Esophagus (tissue), 2 donors: ENCODE results near the gene B3GALT2. TPM values are rescaled to one million over a fixed set of nuclear protein-coding genes. Genes with fewer than 3 reads are reported as not detected.

Experiments used
- H3K27ac ChIP-seq, 2 donors: one replicate each; pipeline ENCODE4 v1.5.1; 2013; ENCODE audit warnings: low read depth in 2 of 2, mild to moderate bottlenecking in 2 of 2, inconsistent platforms in 1 of 2, low read length in 1 of 2, moderate library complexity in 1 of 2
- H3K27me3 ChIP-seq, 2 donors: one replicate each; pipeline ENCODE4 v1.6.1; 2013; ENCODE audit warnings: low read length in 2 of 2, control low read depth in 1 of 2, mild to moderate bottlenecking in 1 of 2; ENCODE audit not compliant: insufficient read depth in 2 of 2, control insufficient read depth in 1 of 2
- H3K36me3 ChIP-seq, 2 donors: one replicate each; pipeline ENCODE4 v1.6.1; 2013; ENCODE audit warnings: low read length in 1 of 2; ENCODE audit not compliant: control insufficient read depth in 2 of 2, insufficient read depth in 2 of 2
- H3K4me1 ChIP-seq, 2 donors: one replicate each; pipeline ENCODE4 v1.6.1; 2013; ENCODE audit warnings: low read length in 1 of 2; ENCODE audit not compliant: control insufficient read depth in 2 of 2, insufficient read depth in 2 of 2
- H3K4me3 ChIP-seq, 2 donors: one replicate each; pipeline ENCODE4 v1.5.1; 2013; ENCODE audit warnings: low read length in 2 of 2, mild to moderate bottlenecking in 2 of 2, low read depth in 1 of 2, moderate library complexity in 1 of 2
- H3K9me3 ChIP-seq, 2 donors: one replicate each; pipeline ENCODE4 v1.6.1; 2013; ENCODE audit warnings: mild to moderate bottlenecking in 2 of 2, low read depth in 1 of 2, low read length in 1 of 2, moderate library complexity in 1 of 2; ENCODE audit not compliant: control insufficient read depth in 2 of 2, insufficient read depth in 1 of 2
- WGBS, 2 donors: extraction: QIAGEN DNeasy Blood & Tissue Kit; methylation state at CpG; one replicate each; pipeline ENCODE4 v1.1.7; 2013; 5-methylcytosine and 5-hydroxymethylcytosine counted together
- polyA plus RNA-seq, 2 donors: library from polyadenylated mRNA; stranded (reverse); fragments of 200-250 nt; gene quantifications; one replicate each; pipeline ENCODE4 v1.2.3, GENCODE V29; 2013
- donor health status: healthy with polysubstance abuse.
- donor health status: Bipolar disorder and iron deficiency.

Gene B3GALT2
- polyA plus RNA-seq, 2 donors = 0.12 to 0.28 TPM

DNA sequence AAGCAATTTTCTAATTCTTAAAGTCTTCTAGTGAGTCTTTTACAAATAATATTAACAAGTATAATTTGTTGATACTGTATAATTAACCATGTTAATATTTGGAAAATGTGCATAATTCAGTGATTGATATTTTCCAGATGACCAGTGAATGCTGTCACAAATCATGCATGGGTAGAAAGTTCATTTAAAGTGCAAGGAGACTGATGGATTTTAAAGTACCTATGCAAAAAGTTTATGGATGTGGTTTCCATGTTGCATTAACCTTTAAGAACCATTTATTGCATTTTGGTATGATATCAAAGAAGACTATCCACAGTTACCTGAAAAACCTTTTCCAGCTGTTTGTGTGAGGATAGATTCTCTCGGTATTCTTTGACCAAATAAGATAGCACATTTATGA lies 41.4 kb downstream of the B3GALT2 start:
- Histone ChIP-seq H3K4me3 (no peak overlapping the region), H3K9me3 (no peaks in the 10 kb centered on the region), H3K4me1 (no peaks in the 10 kb centered on the region), H3K36me3 (peaks cover 0 to 5% of the 10 kb centered on the region in 2 donors), H3K27me3 (no peaks in the 10 kb centered on the region), H3K27ac (no peak overlapping the region)
- 81 to 85% methylated on average over 1 of the region's 1 CpG for WGBS, 2 donors

DNA sequence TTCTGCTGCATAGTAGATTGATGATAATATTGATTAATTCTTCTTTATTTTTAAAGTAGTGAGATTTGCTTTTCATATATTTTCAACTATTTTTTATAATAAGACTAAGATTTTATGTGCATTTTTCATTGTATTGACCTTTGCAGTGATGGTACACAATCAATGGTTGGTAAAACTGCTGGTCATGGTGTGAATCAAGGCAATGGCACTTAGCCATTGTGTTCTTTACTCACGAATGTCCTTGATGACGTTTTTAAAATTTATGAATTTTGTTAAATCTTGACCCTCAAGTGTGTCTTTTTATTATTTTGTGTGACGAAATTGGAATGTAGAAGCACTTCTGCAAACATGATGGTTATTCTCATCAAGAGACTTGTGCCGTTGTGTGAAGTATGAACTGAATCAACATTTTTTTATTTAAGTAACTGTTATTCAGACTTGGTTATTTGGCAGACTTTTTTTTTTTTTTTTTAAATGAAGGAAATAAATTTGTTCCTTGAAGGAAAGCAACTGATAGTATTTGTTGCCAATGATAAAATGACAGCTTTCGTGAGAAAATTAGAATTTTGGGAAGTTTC lies 42.0 kb downstream of the B3GALT2 start:
- Histone ChIP-seq H3K4me1 (no peaks in the 10 kb centered on the region), H3K27ac (no peak overlapping the region), H3K27me3 (no peaks in the 10 kb centered on the region), H3K36me3 (peaks cover 3 to 5% of the 10 kb centered on the region in 2 donors), H3K9me3 (no peaks in the 10 kb centered on the region), H3K4me3 (no peak overlapping the region)
- 81 to 83% methylated on average over 5 of the region's 5 CpGs for WGBS, 2 donors

DNA sequence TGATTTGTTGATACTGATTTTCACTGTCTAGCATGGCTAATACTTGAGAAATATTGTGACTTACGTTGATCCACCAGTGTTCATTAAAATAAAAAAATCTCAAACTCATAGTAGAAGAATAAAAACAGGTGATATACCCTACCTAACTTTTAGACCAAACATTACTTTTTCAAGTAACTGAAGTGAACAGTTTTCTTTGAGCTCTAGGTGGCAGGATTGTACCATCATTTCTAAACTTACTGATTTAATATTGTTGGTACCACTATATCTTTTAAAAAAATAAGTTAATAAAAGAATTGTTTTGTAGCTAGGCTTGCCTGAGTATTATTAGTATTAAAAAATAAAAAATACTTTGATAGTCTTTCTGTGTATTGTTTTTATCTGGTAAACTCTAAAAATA lies 43.1 kb downstream of the B3GALT2 start:
- H3K36me3 ChIP-seq = peaks cover 3 to 5% of the 10 kb centered on the region in 2 donors
- no peaks in the 10 kb centered on the region for H3K4me1 ChIP-seq
- WGBS, 2 donors = 74 to 81% methylated on average over 1 of the region's 1 CpG
- no peak overlapping the region for H3K4me3 ChIP-seq
- H3K9me3 ChIP-seq = no peaks in the 10 kb centered on the region
- no peak overlapping the region for H3K27ac ChIP-seq
- H3K27me3 ChIP-seq = no peaks in the 10 kb centered on the region

DNA sequence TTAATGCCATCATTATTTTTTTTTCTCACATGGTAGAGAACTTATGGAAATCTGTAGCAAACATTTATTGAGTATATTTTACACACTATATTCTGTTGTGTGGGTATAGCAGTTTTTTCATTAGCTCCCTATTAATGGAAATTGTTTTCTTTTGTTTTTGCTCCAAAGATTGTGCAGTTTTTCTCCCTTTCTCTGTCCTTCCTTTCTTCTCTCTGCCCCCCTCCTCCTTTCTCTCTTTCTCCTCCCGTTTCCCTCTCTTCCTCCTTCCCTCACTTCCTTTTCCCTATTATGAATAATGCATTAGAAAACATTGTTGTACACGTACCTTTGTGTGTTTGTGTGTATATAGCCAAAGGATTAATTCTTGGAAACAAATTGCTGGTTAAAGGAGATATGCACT lies 44.0 kb downstream of the B3GALT2 start:
- H3K27me3 ChIP-seq = no peaks in the 10 kb centered on the region
- no peaks in the 10 kb centered on the region for H3K4me1 ChIP-seq
- no peaks in the 10 kb centered on the region for H3K9me3 ChIP-seq
- WGBS, 2 donors = 54 to 59% methylated on average over 2 of the region's 2 CpGs
- H3K27ac ChIP-seq = no peak overlapping the region
- H3K4me3 ChIP-seq = no peak overlapping the region
- H3K36me3 ChIP-seq = peaks cover 3 to 5% of the 10 kb centered on the region in 2 donors

DNA sequence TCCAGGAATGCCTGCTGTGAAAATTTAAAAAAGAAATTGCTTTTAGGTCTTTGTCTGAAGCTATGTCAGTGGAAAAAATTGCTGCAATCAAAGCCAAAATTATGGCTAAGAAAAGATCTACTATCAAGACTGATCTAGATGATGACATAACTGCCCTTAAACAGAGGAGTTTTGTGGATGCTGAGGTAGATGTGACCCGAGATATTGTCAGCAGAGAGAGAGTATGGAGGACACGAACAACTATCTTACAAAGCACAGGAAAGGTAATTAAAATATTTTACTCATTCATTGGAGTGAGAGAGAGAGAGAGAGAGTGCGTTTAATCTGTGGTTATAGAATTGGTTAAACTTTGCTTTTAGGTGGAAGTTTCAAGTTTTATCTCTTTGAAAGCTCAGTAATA lies 44.6 kb downstream of the B3GALT2 start:
- 77 to 78% methylated on average over 3 of the region's 3 CpGs for WGBS, 2 donors
- no peak overlapping the region for H3K27ac ChIP-seq
- no peaks in the 10 kb centered on the region for H3K9me3 ChIP-seq
- H3K4me3 ChIP-seq = no peak overlapping the region
- H3K36me3 ChIP-seq = peaks cover 3 to 5% of the 10 kb centered on the region in 2 donors
- no peaks in the 10 kb centered on the region for H3K27me3 ChIP-seq
- no peaks in the 10 kb centered on the region for H3K4me1 ChIP-seq

DNA sequence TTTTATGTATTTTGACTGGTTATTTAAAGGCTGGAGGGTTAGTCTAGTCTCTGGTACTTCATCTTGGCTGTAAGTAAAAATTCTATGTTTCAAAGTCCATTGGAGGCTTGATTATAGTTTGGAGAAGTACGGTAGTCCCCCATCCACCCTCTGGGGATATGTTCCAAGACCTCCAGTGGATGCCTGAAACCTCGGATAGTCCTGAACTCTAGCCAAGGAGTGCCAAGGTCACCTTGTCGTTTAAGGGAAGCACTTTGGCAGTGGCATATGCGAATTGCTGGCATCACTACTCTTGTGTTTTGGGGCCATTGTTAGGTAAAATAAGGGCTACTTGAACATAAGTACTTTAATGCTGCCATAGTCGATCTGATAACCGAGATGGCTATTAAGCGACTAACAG lies 46.2 kb downstream of the B3GALT2 start:
- Histone ChIP-seq H3K4me1 (no peaks in the 10 kb centered on the region), H3K27me3 (no peaks in the 10 kb centered on the region), H3K4me3 (no peak overlapping the region), H3K9me3 (no peaks in the 10 kb centered on the region), H3K36me3 (peaks cover 3 to 6% of the 10 kb centered on the region in 2 donors), H3K27ac (no peak overlapping the region)
- 81 to 84% methylated on average over 7 of the region's 7 CpGs for WGBS, 2 donors

DNA sequence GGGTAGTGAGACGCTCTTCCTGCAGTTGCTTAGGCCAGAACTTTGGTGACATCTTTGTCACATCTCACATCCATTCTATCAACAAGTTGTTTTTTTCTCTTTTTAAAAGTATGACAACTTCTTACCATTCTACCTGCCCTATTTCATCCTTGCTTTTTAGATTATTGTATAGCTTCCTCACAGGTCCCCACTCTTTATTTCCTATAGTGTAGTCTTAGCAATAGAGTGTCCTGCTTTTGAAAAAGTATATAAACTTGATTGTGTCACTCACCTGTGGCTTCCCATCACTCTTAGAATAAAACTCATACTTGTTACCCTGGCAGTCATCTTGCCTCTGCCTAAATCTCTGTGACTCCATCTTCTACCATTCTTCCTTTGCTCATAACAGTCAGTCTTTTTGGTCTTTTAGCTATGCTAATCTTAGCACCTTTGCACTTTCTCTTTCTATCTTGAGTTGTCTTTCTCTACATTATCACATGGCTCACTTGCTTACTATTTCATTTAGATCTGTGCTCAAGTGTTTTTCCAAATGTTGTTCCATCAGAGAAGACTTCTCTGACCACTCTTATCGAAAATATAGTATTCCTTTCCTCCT lies 55.0 kb downstream of the B3GALT2 start:
- Histone ChIP-seq H3K27me3 (no peaks in the 10 kb centered on the region), H3K9me3 (no peaks in the 10 kb centered on the region), H3K4me3 (no peak overlapping the region), H3K27ac (no peak overlapping the region), H3K36me3 (peaks cover 0 to 4% of the 10 kb centered on the region in 2 donors), H3K4me1 (no peaks in the 10 kb centered on the region)
- 98 to 99% methylated on average over 2 of the region's 2 CpGs for WGBS, 2 donors

Other genes starting within 250 kb of the B3GALT2 start
- 10 to 100 TPM; 18.1 to 24.6 TPM for gene UCHL5, start 127.3 kb downstream of the B3GALT2 start, polyA plus RNA-seq
- 1 to 10 TPM; 4.5 to 5.8 TPM for gene RO60, start 127.0 kb downstream of the B3GALT2 start, polyA plus RNA-seq
- gene GLRX2, start 81.2 kb downstream of the B3GALT2 start, polyA plus RNA-seq = 10 to 100 TPM; 14.7 to 16.2 TPM
- gene CDC73, start 64.6 kb downstream of the B3GALT2 start, polyA plus RNA-seq = 10 to 100 TPM in 1 of 2 donors, 1 to 10 TPM in 1; 6.2 to 14.5 TPM